SK-N-SH treated with all-trans-retinoic acid at 6 μM for 48 hours (cell line): Measurements from ENCODE around the gene PSAPL1.

Source experiments
- ISL1 ChIP-seq: fragments of 250-450 bp; sonication (Bioruptor Pico); IDR thresholded peaks from 2 replicates; pipeline ENCODE4 v2.1.2; 2022; ENCODE audit warnings: mild to moderate bottlenecking, moderate library complexity
- RARB ChIP-seq: fragments of 250-450 bp; sonication (Bioruptor Pico); IDR thresholded peaks from 2 replicates; pipeline ENCODE4 v1.8.0; 2021; ENCODE audit warnings: mild to moderate bottlenecking, moderate library complexity
- SNAI2 ChIP-seq: fragments of 250-450 bp; sonication (Bioruptor Pico); IDR thresholded peaks from 2 replicates; pipeline ENCODE4 v1.5.0; 2020; ENCODE audit warnings: mild to moderate bottlenecking, moderate library complexity
- ZNF565 ChIP-seq: fragments of 450-650 bp; formaldehyde crosslinking; conservative IDR thresholded peaks from 2 replicates; pipeline ENCODE4 v1.5.0; 2020; ENCODE audit warnings: low read depth, mild to moderate bottlenecking, moderate library complexity

DNA sequence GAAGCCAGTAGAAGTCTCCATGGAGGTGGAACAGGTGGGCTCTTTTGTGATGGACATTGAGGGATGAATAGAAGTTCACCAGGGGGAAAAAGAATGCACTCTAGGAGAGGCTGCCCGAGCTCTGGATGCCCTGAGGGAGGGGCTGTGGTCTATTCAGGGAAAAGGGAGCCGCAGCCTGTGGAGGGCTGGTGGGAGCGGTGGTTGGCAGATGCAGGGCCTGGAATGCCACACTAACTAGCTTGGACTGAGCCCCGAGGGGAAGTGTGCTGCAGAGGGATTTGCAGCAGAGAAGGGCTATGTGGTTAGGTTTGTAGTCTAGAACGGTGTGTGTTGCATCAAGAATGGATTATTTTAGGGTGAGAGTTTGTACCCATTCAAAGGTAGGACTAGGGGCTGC is 29.5 kb upstream of the PSAPL1 start:
- no peak for TF ChIP-seq ZNF565
- TF ChIP-seq RARB (CRISPR knock-in tag) = no peak
- no peak for TF ChIP-seq SNAI2 (CRISPR knock-in tag)
- TF ChIP-seq ISL1 (CRISPR knock-in tag) = no peak
